ENCODE results near the gene SKAP2. TPM values are rescaled to one million over a fixed set of nuclear protein-coding genes. Genes with fewer than 3 reads are reported as not detected.

SKAP2 gene
- polyA plus RNA-seq, 1 of the 3 experiments (the other 2 are of a cell fraction): 0.69 TPM

DNA sequence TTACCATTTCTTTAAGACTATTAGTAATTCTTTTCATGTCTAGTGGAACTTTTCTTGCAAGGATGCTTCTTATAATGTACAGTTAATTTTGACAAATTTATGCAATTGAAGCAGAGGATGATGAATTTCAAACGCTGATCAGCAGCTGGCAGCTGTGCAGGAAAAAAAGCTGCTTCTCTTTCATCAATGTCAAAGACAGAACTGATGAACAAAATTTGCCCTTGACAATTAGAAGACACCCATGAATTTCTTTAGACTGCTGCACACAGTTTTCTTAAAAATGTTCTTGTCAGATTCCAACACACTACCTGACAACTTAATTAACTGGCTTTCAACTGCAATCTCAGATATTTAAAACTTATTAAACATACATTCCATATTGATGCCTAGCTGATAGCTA lies 138.3 kb downstream of the SKAP2 start:
- Histone ChIP-seq H3K9me2 (no peaks in the 10 kb centered on the region), H3K27me3 (ENCODE audit: insufficient read depth) (no peaks in the 10 kb centered on the region), H3F3A (replicated peaks; ENCODE audit: insufficient read depth) (no peaks in the 10 kb centered on the region), H3K4me2 (no peak overlapping the region), H3K4me1 (ENCODE audit: control insufficient read depth in 1 of 2, insufficient read depth in 2 of 2, low read depth in 1 of 2, low read length in 1 of 2) (no peaks in the 10 kb centered on the region; a peak in 1 of 4 replicates), H3K27ac (ENCODE audit: low read depth in 2 of 2, low read length in 1 of 2) (no peak overlapping the region), H3K9me3 (no peaks in the 10 kb centered on the region), H3K36me3 (replicated peaks in 1 of 2; ENCODE audit: control insufficient read depth in 1 of 2, insufficient read depth in 2 of 2, low read length in 1 of 2) (no peaks in the 10 kb centered on the region), H3K9ac (no peak overlapping the region), H4K20me1 (ENCODE audit: insufficient read depth) (no peaks in the 10 kb centered on the region), H3K79me2 (ENCODE audit: insufficient read depth) (no peaks in the 10 kb centered on the region), H3K4me3 (ENCODE audit: low read depth in 2 of 2, low read length in 1 of 2) (no peak overlapping the region), H2AFZ (ENCODE audit: low read depth) (no peak overlapping the region)
- CTCF ChIA-PET: interaction anchor here (1.9 kb wide), 1 partner anchor 13 kb away, joined by 6 read pairs; no protein-coding TSS in a partner anchor
- 15% methylated on average over 1 of the region's 1 CpG for WGBS (ENCODE audit: low lambda C conversion rate)
- DNase-seq: no peak
- TF ChIP-seq RFX5 (IDR thresholded peaks at IDR 0.05; ENCODE audit: low read length) (no peak), MEF2A (IDR thresholded peaks at IDR 0.05; ENCODE audit: borderline replicate concordance, low read depth) (no peak), SMC3 (IDR thresholded peaks at IDR 0.05; ENCODE audit: low read depth, low read length) (no peak), POLR2AphosphoS5 (IDR thresholded peaks at IDR 0.05; ENCODE audit: low read depth, low read length) (no peak), NRF1 (IDR thresholded peaks at IDR 0.05; ENCODE audit: low read depth, low read length) (no peak)
- POLR2A ChIA-PET: no interaction called here

DNA sequence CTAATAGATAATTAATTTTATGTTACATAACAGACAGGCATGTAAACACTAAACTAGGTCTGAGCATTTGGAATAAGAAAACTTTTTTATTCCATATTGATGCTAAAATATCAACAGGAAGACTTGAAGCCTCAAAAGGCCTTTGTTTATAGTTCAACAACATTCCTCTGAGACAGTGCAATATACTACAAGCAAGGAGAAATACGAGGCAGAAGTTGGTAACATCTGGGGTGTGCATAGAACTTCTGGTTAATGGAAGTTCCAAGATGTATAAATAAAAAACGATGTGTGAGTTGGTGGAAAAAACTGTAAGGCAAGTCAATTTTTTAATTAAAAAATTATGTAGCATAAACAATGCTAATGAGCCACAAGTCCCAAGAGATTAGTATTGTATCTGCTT lies 139.6 kb downstream of the SKAP2 start:
- no peaks in the 10 kb centered on the region for H3K9me3 ChIP-seq
- CTCF ChIA-PET: interaction anchor here (0.6 to 1.9 kb wide), 4 partner anchors 10 to 1595 kb away, joined by 3 to 6 read pairs (median 3); no protein-coding TSS in a partner anchor

More for the DNA sequence above, 139.6 kb downstream of the SKAP2 start:
- Histone ChIP-seq H3K4me2 (no peak overlapping the region), H2AFZ (ENCODE audit: low read depth) (no peak overlapping the region), H3K9me2 (no peaks in the 10 kb centered on the region), H3F3A (replicated peaks; ENCODE audit: insufficient read depth) (no peaks in the 10 kb centered on the region), H3K9ac (no peak overlapping the region), H3K4me1 (ENCODE audit: control insufficient read depth in 1 of 2, insufficient read depth in 2 of 2, low read depth in 1 of 2, low read length in 1 of 2) (no peaks in the 10 kb centered on the region), H3K36me3 (replicated peaks in 1 of 2; ENCODE audit: control insufficient read depth in 1 of 2, insufficient read depth in 2 of 2, low read length in 1 of 2) (no peaks in the 10 kb centered on the region), H3K27me3 (ENCODE audit: insufficient read depth) (no peaks in the 10 kb centered on the region), H3K79me2 (ENCODE audit: insufficient read depth) (no peaks in the 10 kb centered on the region), H4K20me1 (ENCODE audit: insufficient read depth) (no peaks in the 10 kb centered on the region), H3K4me3 (ENCODE audit: low read depth in 2 of 2, low read length in 1 of 2) (no peak overlapping the region), H3K27ac (ENCODE audit: low read depth in 2 of 2, low read length in 1 of 2) (no peak overlapping the region)
- TF ChIP-seq TCF12 (IDR thresholded peaks at IDR 0.05) (no peak), CHD2 (IDR thresholded peaks at IDR 0.05; ENCODE audit: low read length, partially characterized antibody) (no peak), EP300 (IDR thresholded peaks at IDR 0.05; ENCODE audit: borderline replicate concordance in 1 of 2, low read depth in 1 of 2, low read length in 1 of 2) (no peak), MEF2A (IDR thresholded peaks at IDR 0.05; ENCODE audit: borderline replicate concordance, low read depth) (no peak), FOXM1 (IDR thresholded peaks at IDR 0.05; ENCODE audit: low read depth) (no peak), FOXJ3 (CRISPR knock-in tag; IDR thresholded peaks at IDR 0.05) (no peak), NFIC (IDR thresholded peaks at IDR 0.05; ENCODE audit: borderline replicate concordance) (no peak), MXI1 (IDR thresholded peaks at IDR 0.05; ENCODE audit: low read depth, low read length) (no peak), RXRA (IDR thresholded peaks at IDR 0.05; ENCODE audit: borderline replicate concordance, low read depth) (no peak), POLR2AphosphoS5 (IDR thresholded peaks at IDR 0.05; ENCODE audit: low read depth, low read length) (no peak), GABPA (IDR thresholded peaks at IDR 0.05; ENCODE audit: low read depth) (no peak), FOSL2 (IDR thresholded peaks at IDR 0.05; ENCODE audit: borderline replicate concordance, low read depth) (no peak), JUND (IDR thresholded peaks at IDR 0.05) (no peak), RAD21 (IDR thresholded peaks at IDR 0.05; ENCODE audit: low read length) (no peak)
- TF ChIP-seq, protein P1, sequence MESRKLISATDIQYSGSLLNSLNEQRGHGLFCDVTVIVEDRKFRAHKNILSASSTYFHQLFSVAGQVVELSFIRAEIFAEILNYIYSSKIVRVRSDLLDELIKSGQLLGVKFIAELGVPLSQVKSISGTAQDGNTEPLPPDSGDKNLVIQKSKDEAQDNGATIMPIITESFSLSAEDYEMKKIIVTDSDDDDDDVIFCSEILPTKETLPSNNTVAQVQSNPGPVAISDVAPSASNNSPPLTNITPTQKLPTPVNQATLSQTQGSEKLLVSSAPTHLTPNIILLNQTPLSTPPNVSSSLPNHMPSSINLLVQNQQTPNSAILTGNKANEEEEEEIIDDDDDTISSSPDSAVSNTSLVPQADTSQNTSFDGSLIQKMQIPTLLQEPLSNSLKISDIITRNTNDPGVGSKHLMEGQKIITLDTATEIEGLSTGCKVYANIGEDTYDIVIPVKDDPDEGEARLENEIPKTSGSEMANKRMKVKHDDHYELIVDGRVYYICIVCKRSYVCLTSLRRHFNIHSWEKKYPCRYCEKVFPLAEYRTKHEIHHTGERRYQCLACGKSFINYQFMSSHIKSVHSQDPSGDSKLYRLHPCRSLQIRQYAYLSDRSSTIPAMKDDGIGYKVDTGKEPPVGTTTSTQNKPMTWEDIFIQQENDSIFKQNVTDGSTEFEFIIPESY (IDR thresholded peaks at IDR 0.05; ENCODE audit: borderline replicate concordance, low read depth): no peak
- TF ChIP-seq, protein P2, sequence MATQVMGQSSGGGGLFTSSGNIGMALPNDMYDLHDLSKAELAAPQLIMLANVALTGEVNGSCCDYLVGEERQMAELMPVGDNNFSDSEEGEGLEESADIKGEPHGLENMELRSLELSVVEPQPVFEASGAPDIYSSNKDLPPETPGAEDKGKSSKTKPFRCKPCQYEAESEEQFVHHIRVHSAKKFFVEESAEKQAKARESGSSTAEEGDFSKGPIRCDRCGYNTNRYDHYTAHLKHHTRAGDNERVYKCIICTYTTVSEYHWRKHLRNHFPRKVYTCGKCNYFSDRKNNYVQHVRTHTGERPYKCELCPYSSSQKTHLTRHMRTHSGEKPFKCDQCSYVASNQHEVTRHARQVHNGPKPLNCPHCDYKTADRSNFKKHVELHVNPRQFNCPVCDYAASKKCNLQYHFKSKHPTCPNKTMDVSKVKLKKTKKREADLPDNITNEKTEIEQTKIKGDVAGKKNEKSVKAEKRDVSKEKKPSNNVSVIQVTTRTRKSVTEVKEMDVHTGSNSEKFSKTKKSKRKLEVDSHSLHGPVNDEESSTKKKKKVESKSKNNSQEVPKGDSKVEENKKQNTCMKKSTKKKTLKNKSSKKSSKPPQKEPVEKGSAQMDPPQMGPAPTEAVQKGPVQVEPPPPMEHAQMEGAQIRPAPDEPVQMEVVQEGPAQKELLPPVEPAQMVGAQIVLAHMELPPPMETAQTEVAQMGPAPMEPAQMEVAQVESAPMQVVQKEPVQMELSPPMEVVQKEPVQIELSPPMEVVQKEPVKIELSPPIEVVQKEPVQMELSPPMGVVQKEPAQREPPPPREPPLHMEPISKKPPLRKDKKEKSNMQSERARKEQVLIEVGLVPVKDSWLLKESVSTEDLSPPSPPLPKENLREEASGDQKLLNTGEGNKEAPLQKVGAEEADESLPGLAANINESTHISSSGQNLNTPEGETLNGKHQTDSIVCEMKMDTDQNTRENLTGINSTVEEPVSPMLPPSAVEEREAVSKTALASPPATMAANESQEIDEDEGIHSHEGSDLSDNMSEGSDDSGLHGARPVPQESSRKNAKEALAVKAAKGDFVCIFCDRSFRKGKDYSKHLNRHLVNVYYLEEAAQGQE (IDR thresholded peaks at IDR 0.05; ENCODE audit: low read depth, low read length): no peak
- TF ChIP-seq, protein P3, sequence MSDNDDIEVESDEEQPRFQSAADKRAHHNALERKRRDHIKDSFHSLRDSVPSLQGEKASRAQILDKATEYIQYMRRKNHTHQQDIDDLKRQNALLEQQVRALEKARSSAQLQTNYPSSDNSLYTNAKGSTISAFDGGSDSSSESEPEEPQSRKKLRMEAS (IDR thresholded peaks at IDR 0.05; ENCODE audit: low read depth): no peak
- POLR2A ChIA-PET: no interaction called here
- no peak for DNase-seq
- 12% methylated on average over 2 of the region's 2 CpGs for WGBS (ENCODE audit: low lambda C conversion rate)
